ENCODE data around the gene BMF.
"Not testable (repeated sequence)": the region's sequence is repeated elsewhere in the genome, so short reads cannot be mapped to it uniquely, and the experiment has no call there.

BMF gene

GRCh38 chr15:40087991-40088928 is 20.4 kb downstream of the BMF start:
- DNase-seq: no peak

GRCh38 chr15:40087068-40087810 is 21.4 kb downstream of the BMF start:
- no peak for DNase-seq

GRCh38 chr15:40085266-40085665 is 23.4 kb downstream of the BMF start:
- no peak for DNase-seq

GRCh38 chr15:40084650-40085049 is 24.0 kb downstream of the BMF start:
- DNase-seq: no peak

- no peak for DNase-seq
Measured at GRCh38 chr15:40082195-40082883, 26.3 kb downstream of the BMF start.

- DNase-seq: peak; percentile 35 to 37
Measured at GRCh38 chr15:40081691-40082194, 26.9 kb downstream of the BMF start.

GRCh38 chr15:40080847-40081246 is 27.8 kb downstream of the BMF start:
- no peak for DNase-seq

- no peak for DNase-seq
Measured at GRCh38 chr15:40080104-40080503, 28.6 kb downstream of the BMF start.

GRCh38 chr15:40079456-40079855 is 29.2 kb downstream of the BMF start:
- DNase-seq: no peak

GRCh38 chr15:40075298-40076044 is 33.2 kb downstream of the BMF start:
- no peak for DNase-seq

GRCh38 chr15:40074656-40075055 is 34.0 kb downstream of the BMF start:
- not testable (repeated sequence) for DNase-seq

GRCh38 chr15:40073716-40074490 is 34.8 kb downstream of the BMF start:
- DNase-seq: not testable (repeated sequence)

GRCh38 chr15:40072216-40072990 is 36.3 kb downstream of the BMF start:
- DNase-seq: no peak

GRCh38 chr15:40070608-40071218 is 38.0 kb downstream of the BMF start:
- DNase-seq: no peak

GRCh38 chr15:40070166-40070557 is 38.5 kb downstream of the BMF start:
- DNase-seq: no peak

- peak; percentile 96 to 97 for DNase-seq
Measured at GRCh38 chr15:40069178-40070165, 39.2 kb downstream of the BMF start.

GRCh38 chr15:40067921-40068624 is 40.6 kb downstream of the BMF start:
- no peak for DNase-seq

- DNase-seq: no peak
Measured at GRCh38 chr15:40066589-40066988, 42.1 kb downstream of the BMF start.

Data from SHP77 (cell line).